HTR-8/SVneo (cell line): ENCODE measurements around the gene MRPL42.
"Not testable (repeated sequence)": the region's sequence is repeated elsewhere in the genome, so short reads cannot be mapped to it uniquely, and the experiment has no call there.

Source experiments
- DNase-seq: peaks from one replicate; pipeline ENCODE4 v3.0.0; 2011; ENCODE audit warnings: low spot score, mixed read lengths; ENCODE audit not compliant: insufficient read length
- FAIRE-seq: peaks from 2 replicates; lab custom pipeline; 2011; peaks lifted over from hg19 to GRCh38; lab: Jason Lieb, UNC

Gene MRPL42

GRCh38 chr12:93484315-93484981 lies 17.1 kb downstream of the MRPL42 start:
- DNase-seq, result no peak
- FAIRE-seq, result no peak

GRCh38 chr12:93492808-93493207 lies 25.5 kb downstream of the MRPL42 start:
- not testable (repeated sequence) for DNase-seq
- peak; percentile 16 for FAIRE-seq

DNA sequence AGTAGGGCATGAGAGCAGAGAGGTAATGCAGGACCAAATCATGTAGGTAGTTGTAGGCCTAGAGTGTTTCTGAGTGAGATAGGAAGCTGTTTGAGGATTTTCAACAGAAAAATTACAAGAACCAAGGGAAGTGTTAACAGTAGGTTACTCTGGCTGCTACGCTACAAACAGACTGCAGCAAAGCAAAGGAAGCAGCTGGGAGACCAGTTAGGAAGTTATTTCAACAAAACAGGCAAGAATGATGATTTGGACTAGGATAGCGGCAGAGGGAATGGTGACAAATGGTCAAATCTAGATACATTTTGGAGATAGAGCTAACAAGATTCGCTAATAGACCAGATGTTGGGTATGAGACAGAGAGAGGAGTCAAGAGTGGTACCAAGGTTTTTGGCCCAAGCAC lies 26.8 kb downstream of the MRPL42 start:
- DNase-seq, result no peak
- no peak for FAIRE-seq

DNA sequence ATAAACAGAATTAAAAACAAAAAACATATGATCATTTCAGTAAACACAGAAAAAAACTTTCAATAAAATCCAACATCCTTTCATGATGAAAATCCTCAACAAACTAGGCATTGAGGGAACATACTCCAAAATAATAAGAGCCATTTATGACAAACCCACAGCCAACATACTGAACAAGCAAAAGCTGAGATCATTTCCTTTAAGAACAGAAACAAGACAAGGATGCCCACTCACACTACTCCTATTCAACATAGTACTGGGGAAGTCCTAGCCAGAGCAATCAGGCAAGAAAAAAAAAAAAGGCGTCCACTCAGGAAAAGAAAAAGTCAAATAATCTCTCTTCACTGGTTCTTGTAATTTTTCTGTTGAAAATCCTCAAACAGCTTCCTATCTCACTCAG lies 30.1 kb downstream of the MRPL42 start:
- DNase-seq (no peak), FAIRE-seq (no peak)

DNA sequence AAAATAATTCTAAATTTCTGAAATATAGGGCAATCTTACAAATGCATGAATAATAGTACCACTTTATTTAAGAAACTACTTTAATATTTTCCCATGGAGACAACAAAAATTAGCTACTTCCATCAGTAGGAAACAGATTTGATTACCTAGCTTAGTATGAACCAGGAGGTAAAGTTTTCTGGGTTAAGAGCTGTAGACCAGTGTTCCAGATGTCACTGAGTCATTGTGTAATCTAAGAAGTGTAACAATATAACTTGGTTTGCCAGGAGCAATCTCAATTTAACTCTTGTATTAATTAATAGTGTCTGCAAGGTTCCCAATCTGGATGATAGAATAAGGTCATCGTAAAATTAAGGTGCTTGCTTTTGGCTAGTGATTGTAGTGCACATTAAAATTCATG lies 31.5 kb downstream of the MRPL42 start:
- peak; percentile 4 for FAIRE-seq
- not testable (repeated sequence) for DNase-seq

- FAIRE-seq (no peak), DNase-seq (no peak)
These were observed 32.9 kb downstream of the MRPL42 start for GRCh38 chr12:93500201-93500600.

DNA sequence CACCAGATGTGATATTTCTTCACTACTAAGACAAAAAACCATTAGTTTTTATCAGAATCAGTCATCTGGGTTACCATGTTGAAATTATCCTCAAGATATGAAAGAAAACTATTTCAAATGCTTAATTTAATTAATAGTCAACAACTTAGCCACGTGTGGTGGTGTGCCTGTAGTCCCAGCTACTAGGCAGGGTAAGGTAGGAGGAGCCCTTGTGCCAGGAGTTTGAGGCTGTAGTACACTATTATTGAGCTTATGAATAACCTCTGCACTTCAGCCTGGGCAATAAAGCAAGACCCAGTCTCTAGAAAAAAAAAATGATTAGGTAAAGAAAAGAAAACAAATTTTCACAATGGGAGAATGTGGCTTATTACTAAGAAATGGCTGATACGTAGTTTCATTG lies 33.4 kb downstream of the MRPL42 start:
- DNase-seq, result no peak
- no peak for FAIRE-seq

DNA sequence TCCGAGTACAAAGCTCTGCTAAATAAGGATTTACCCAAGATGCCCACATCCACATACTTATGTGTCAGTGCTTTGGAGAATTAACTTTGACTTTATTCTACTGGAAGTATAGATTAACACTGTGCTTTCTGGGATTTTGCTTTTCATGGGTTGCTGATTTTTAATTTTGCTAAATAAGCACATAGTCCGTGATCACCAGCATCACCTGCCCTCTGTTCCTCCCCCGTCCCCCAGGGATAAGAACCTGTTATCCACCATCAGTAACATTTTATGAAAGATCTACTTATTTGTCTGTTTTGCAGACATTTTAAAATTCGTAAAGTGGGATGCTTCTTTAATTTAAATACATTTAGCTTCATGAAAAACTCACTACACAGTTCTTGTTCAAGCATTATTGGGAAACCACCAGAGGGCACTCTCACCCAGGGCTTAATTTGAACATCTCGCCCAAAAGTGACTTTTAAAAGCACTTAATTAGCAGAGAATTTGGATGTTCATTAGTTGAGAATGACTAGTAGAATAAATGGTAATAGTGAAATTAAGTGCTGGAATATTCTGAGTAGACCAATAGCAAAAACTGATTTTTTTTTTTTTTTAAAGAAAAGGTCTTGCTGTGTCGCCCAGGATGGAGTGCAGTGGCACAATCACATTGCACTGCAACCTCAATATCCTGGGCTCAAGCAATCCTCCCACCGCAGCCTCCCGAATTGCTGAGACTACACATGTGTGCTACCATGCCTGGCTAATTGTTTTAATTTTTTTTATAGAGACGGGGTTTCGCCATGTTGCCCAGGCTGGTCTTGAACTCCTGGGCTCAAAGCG lies 35.7 kb downstream of the MRPL42 start:
- DNase-seq (peak; percentile 21), FAIRE-seq (no peak)

- no peak for FAIRE-seq
- DNase-seq, result no peak
These were observed 39.9 kb downstream of the MRPL42 start for GRCh38 chr12:93507165-93507564.

DNA sequence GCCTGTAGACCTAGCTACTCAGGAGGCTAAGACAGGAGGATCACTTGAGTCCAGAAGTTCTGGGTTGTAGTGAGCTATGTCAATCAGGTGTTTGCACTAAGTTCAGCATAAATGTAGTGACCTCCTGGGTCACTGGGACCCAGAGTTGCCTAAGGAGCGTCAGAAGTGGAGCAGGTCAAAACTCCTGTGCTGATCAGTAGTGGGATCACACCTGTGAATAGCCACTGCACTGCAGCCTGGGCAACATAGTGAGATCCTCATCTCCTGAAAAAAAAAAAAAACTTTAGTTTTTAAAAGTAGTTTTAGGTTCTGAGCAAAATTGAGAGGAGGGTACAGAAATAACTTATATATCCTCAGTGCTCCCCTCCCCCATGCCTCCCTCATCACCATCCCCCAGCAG lies 42.2 kb downstream of the MRPL42 start:
- DNase-seq, result no peak

GRCh38 chr12:93514853-93515252 lies 47.5 kb downstream of the MRPL42 start:
- peak; percentile 41 for DNase-seq
- FAIRE-seq, result peak; percentile 38

More for the DNA sequence above, 42.2 kb downstream of the MRPL42 start:
- FAIRE-seq, result no peak

DNA sequence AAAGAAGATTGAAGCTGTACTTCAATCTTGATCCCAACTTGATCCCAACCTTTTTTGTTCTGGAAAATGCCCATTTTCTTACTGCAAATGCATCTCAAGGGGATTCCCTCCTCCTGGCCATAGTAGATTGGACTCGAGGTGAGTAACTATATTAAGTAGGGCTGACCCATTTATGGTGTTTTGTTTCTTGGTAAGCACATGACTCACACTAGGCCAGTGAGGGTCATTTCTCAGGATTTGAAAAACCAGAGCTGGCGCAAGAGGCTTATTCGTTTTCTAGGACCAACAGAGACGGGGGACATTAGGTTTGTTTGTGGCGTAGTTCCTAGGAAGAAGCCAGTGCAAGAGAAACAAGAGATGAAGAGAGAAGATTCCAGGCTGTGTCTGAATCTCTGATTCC lies 51.4 kb downstream of the MRPL42 start:
- FAIRE-seq (no peak), DNase-seq (no peak)

DNA sequence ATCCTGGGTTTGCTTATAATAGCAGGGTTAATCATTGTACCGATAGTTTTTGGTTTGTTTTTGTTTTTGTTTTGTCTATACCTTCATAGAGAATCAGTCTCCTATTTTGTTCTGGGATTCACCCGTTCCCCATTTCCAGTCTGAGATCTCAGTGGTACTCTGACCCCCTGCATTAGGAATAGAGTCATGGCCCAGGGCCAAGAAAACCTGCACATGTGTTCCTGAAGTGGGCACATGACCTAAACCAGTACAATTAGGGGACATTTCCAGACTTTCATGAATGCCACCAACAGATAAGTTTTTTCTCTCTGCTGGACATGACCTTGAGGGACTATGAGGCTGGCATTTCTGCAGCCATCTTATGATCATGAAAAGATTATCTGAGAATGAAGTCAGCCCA lies 52.5 kb downstream of the MRPL42 start:
- FAIRE-seq, result no peak

DNA sequence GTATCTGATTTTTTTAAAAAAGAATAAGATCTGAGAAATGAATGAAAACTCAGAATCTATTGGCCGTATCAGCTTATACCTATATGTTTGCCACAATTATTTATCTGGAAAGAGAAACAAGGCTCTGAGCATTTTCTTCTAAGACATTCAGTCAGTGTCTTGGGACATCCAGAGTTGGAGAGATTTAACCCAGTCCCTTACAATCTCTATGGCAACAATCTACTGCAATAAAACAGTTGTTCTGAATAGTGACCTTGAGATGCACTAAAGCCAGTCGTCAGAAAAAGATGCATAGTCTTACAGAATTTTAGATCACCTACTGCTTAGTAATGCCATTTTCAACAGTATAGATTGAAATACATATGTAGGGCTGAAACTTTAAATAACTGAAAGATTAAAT lies 53.1 kb downstream of the MRPL42 start:
- FAIRE-seq (no peak), DNase-seq (no peak)

More for the DNA sequence above, 52.5 kb downstream of the MRPL42 start:
- DNase-seq, result no peak

DNA sequence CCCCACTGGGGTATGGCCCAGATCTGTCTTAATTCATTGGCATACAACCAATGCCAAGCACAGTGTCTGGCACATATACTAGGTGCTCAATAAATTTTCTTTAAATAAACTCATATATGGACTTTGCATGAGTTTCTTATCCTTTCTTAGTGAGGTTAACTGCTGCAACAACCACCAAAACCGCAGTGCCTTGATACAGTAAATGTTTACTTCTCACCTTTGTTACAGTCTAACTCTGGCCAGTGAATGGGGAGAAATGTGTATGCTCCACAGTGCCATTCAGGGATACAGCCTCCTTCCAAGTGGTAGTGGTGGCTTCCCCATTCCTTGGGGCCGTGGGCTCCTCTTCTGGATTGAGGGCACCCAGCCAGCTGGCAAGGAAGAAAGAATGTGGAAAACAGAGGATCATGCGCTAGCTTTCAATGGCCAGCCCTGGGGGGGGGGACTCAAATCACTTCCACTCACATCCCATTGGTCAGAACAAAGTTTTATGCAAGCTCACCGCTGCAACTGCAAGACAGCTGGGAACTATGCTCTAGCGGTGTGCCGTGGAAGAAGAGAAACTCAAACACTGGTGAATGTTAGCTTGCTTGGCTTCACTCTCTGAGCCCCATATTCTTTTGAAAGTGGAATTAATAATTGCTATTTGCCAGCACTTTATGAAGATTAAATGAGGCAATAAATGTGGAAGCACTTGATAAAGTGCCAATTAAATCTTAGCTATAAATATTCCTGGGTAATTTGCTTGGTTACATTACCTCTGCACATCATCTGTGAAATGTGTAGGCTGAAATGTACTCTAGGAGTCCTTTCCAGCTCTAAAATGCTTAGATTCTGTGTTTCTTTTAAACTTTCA lies 54.1 kb downstream of the MRPL42 start:
- DNase-seq, result no peak

GRCh38 chr12:93524386-93525133 lies 57.2 kb downstream of the MRPL42 start:
- no peak for FAIRE-seq
- no peak for DNase-seq

More for the DNA sequence above, 54.1 kb downstream of the MRPL42 start:
- FAIRE-seq, result no peak

- DNase-seq, result peak; percentile 70
- no peak for FAIRE-seq
These were observed 59.6 kb downstream of the MRPL42 start for GRCh38 chr12:93526786-93527428.

GRCh38 chr12:93530358-93530757 lies 63.0 kb downstream of the MRPL42 start:
- DNase-seq (no peak), FAIRE-seq (no peak)

DNA sequence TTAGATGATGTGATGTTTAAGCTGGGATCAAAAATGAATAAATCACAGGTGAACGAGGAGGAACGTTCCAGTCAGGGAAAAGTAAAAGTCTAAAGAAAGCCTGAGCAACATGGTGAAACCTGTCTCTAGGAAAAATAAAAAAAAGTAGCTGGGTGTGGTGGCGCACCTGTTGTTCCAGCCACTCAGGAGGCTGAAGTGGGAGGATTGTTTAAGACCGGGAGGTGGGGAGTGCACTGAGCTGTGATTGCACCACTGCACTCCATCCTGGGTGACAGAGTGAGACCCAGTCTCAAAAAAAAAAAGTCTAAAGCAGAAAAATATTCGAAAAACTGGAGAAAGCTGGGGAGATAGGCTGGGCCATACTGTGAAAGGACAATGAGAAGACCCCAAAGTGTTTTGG lies 66.0 kb downstream of the MRPL42 start:
- no peak for FAIRE-seq
- no peak for DNase-seq
